Glutamatergic neuron (in vitro differentiated cells): ENCODE results near the gene ANTXR1. TPM values are rescaled to one million over a fixed set of nuclear protein-coding genes. Genes with fewer than 3 reads are reported as not detected.

ENCODE experiments used
- DNase-seq: peaks from one replicate; pipeline ENCODE4 v3.0.0; 2022
- H3K27ac Mint-ChIP-seq: one replicate; pipeline ENCODE4 v1.8.0; 2020; ENCODE audit warnings: mild to moderate bottlenecking, mixed read lengths, inconsistent platforms; ENCODE audit not compliant: unreplicated experiment
- H3K27me3 Mint-ChIP-seq: one replicate; pipeline ENCODE4 v1.8.0; 2020; ENCODE audit warnings: mild to moderate bottlenecking, moderate library complexity, mixed read lengths, inconsistent platforms; ENCODE audit not compliant: unreplicated experiment
- H3K36me3 Mint-ChIP-seq: one replicate; pipeline ENCODE4 v1.8.0; 2020; ENCODE audit warnings: mild to moderate bottlenecking, mixed read lengths, inconsistent platforms; ENCODE audit not compliant: unreplicated experiment
- H3K4me1 Mint-ChIP-seq: one replicate; pipeline ENCODE4 v1.8.0; 2020; ENCODE audit warnings: mild to moderate bottlenecking, low read depth, mixed read lengths, inconsistent platforms; ENCODE audit not compliant: unreplicated experiment
- H3K4me3 Mint-ChIP-seq: one replicate; pipeline ENCODE4 v1.8.0; 2020; ENCODE audit warnings: mild to moderate bottlenecking, mixed read lengths, inconsistent platforms; ENCODE audit not compliant: unreplicated experiment
- H3K9me3 Mint-ChIP-seq: one replicate; pipeline ENCODE4 v1.8.0; 2020; ENCODE audit warnings: mild to moderate bottlenecking, moderate library complexity, mixed read lengths, inconsistent platforms; ENCODE audit not compliant: unreplicated experiment
- CTCF ChIP-seq: fragments of 200-600 bp; sonication (generic); IDR thresholded peaks from one replicate; pipeline ENCODE4 v1.5.0; 2021; ENCODE audit not compliant: partially characterized antibody, unreplicated experiment
- total RNA-seq: library from RNA; stranded (reverse); fragmentation: NEBNext Ultra II Directional; extraction: Animal tissue kit (Norgen Biotek cat#: 25700); gene quantifications from one replicate; pipeline ENCODE4 v1.2.1, GENCODE V29; 2021; ENCODE audit not compliant: unreplicated experiment

Gene ANTXR1
- total RNA-seq, 1 donor from 2014 or later = 26.7 TPM

DNA sequence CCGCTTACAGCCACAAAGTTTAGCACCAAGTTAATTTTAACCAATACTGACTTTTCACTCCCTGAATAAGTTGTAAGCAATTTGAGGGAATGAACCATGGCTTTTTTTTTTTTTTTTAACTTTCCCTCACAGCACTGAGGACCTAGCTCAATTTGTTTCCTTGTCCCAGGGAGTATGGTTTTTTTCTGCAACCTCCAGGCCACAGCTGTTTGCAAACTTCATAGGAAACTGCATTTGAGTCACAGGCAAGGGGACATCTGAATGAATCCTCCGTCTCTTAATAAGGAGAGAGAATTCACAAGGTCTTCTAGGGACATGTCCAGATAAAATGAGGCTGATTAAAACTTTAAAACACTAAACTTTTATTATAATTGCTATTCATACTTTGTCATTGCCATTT, 192.5 kb downstream of the ANTXR1 start:
- Mint-ChIP-seq H3K4me1 (no peaks in the 10 kb centered on the region), H3K9me3 (no peaks in the 10 kb centered on the region), H3K27me3 (no peaks in the 10 kb centered on the region), H3K27ac (no peak overlapping the region), H3K4me3 (no peak overlapping the region), H3K36me3 (peaks cover 9% of the 10 kb centered on the region)
- TF ChIP-seq CTCF = no peak
- no peak for DNase-seq

DNA sequence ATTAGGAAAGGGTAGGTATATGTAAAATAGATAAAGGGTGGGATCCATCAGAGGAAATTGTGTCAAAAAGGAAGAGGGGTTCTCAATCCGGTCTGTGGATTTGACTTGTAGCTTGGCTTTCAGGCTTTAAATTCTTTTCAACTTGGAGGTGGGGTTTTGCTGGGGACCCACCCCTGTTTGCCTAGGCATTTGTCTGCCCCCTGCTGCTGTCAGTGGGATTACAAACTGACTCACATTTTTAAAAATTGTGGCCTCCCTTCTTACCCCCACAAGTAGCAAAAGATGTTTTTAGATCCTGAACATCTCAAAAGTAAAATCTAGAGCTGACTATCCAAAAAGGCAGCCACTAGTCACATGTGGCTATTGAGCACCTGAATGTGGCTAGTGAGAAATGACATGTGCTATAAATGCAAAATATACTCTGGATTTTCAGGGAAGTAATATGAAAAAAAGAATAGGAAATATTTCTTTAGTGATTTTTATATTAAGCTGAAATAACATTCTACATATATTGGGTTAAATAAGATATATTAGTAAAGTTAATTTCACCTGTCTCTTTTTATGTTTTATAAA, 195.1 kb downstream of the ANTXR1 start:
- Mint-ChIP-seq H3K9me3 (no peaks in the 10 kb centered on the region), H3K4me1 (peaks cover under 1% of the 10 kb centered on the region), H3K4me3 (no peak overlapping the region), H3K36me3 (peaks cover 9% of the 10 kb centered on the region), H3K27me3 (no peaks in the 10 kb centered on the region), H3K27ac (no peak overlapping the region)
- no peak for DNase-seq
- TF ChIP-seq CTCF = no peak

DNA sequence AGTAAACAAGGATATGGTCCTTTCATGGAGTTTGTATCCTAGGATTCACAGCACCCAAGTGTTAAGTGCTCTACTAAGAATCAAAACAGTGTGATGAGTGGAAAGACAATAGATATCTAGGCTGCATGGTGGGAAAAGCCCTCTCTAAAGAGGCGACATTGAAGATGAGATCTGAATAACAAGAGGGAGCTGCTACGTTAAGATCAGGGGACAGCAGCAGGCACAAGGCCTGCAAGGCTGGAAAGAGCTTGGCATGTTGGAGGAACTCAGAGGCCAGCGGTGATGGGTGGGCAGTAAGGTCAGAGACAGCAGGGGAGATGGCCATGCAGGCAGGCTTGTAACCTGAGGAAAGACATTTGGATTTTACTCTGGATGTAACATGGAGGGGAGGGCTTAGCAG, 196.5 kb downstream of the ANTXR1 start:
- no peaks in the 10 kb centered on the region for H3K9me3 Mint-ChIP-seq
- H3K4me1 Mint-ChIP-seq = peaks cover 2% of the 10 kb centered on the region
- no peak overlapping the region for H3K4me3 Mint-ChIP-seq
- DNase-seq = no peak
- H3K36me3 Mint-ChIP-seq = peaks cover 9% of the 10 kb centered on the region
- H3K27me3 Mint-ChIP-seq = no peaks in the 10 kb centered on the region
- no peak overlapping the region for H3K27ac Mint-ChIP-seq
- no peak for TF ChIP-seq CTCF

DNA sequence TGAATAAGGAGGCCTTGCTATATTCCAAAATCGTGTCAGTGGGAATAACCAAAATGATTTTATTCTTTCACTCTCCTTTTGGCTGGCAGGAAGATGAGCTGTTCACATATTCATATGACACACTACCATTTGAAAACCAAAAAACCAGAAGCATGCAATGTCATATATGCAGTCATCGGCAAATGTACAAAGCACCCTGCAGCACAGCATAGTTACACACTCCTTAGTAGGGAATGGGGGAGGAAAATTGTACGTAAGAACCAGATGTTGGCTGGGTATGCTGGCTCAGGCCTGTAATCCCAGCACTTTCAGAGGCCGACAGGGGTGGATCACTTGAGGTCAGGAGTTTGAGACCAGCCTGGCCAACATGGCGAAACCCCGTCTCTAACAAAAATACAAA, 197.4 kb downstream of the ANTXR1 start:
- H3K27me3 Mint-ChIP-seq = no peaks in the 10 kb centered on the region
- H3K36me3 Mint-ChIP-seq = peaks cover 9% of the 10 kb centered on the region
- no peaks in the 10 kb centered on the region for H3K9me3 Mint-ChIP-seq
- no peak for DNase-seq
- H3K4me3 Mint-ChIP-seq = no peak overlapping the region
- peaks cover 2% of the 10 kb centered on the region for H3K4me1 Mint-ChIP-seq
- TF ChIP-seq CTCF = no peak
- no peak overlapping the region for H3K27ac Mint-ChIP-seq

DNA sequence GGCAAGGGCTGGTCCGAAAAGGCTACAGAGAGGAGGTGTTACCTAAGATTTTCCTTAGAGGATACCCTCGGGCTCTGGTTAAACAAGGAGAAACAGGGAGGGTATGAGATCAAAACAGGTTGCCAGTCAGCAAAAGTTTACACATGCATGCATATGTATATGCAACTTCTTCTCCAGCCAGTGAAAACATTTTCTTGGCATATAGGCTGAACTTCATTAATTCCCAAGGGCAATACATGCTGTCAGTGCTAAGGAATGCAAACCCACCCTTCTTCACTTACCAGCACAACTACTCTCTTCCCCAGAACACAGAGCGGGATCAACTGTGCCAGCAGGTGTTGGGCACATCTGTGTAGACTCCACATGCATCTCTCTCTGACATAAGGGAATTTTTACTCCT, 198.1 kb downstream of the ANTXR1 start:
- no peak for TF ChIP-seq CTCF
- Mint-ChIP-seq H3K4me3 (no peak overlapping the region), H3K36me3 (peaks cover 9% of the 10 kb centered on the region), H3K27me3 (no peaks in the 10 kb centered on the region), H3K4me1 (peaks cover 2% of the 10 kb centered on the region), H3K27ac (no peak overlapping the region), H3K9me3 (no peaks in the 10 kb centered on the region)
- no peak for DNase-seq
